Cortex of kidney (tissue), 1 donor: Measurements from ENCODE around the gene SART1.
"Not testable (repeated sequence)": the region's sequence is repeated elsewhere in the genome, so short reads cannot be mapped to it uniquely, and the experiment has no call there.

ENCODE experiments used
- DNase-seq: peaks from one replicate; lab custom pipeline; 2025; lab: John Stamatoyannopoulos, UW

The SART1 gene

DNA sequence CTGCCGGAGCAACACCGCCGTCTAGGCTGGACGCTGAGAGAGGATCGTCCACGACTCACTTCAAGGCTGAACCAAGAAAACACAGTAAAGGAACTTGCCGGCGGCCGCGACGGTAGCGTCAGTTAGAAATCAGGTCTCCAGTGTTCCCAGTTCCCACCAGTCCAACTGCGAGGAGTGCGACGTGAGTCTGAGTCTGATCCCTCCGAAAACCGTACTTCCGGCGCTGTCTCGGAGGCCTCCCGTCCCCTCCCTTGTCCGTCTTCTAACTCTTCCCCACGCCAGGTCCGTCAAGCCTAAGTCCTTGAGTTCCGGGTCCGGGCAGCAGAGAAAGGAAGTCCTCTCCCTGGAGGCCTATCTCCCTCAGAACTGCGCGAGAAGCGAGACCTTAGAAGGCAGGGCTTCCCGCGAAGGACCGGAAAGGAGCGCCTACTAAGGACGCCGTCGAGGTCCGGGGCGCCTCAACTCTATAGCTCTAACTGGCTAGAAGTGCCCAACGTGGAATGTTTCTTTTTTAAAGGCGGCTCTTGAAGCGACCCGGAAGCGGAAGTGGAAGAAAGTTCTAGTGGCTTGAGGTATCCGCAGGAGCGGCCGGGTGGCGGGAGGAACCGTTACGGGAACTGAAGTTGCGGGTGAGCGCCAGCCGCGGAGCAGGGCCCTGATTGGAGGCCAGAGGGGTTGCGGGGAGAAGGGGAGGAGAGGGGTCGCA is 40.6 kb downstream of the SART1 start, which contains the start of the genes BANF1 and EIF1AD:
TSS of gene BANF1 (plus strand) at position 562 of the 706 bp plus-strand sequence. CDS start 748 bp downstream, outside the sequence.
TSS of gene EIF1AD (minus strand) at position 216 of the 706 bp plus-strand sequence. CDS start 1,768 bp downstream, outside the sequence.
- no peak for DNase-seq

- DNase-seq = no peak
These were observed 41.2 kb downstream of the SART1 start for GRCh38 chr11:66002648-66003225.

GRCh38 chr11:66003291-66003690 is 41.8 kb downstream of the SART1 start:
- DNase-seq = no peak

DNA sequence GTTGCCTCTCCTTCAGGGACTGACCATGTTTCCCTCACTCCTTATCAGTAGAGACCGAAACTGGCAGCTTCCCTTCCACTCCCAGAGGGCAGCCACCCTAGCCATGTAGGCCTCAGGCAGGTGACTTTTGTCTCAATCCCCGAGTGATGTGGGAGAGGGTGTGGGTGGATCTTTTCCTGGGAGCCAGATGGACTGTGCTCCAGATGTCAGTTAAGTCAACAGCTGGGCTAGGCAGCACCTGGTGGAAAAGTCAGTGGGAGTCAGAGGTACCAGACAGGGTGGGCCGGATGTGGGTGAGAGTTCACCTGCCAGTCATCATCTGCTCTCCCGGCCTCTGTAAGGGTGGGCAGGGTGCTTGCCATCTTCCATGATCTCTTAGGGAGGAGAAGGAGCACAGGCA is 42.7 kb downstream of the SART1 start:
- no peak for DNase-seq

DNA sequence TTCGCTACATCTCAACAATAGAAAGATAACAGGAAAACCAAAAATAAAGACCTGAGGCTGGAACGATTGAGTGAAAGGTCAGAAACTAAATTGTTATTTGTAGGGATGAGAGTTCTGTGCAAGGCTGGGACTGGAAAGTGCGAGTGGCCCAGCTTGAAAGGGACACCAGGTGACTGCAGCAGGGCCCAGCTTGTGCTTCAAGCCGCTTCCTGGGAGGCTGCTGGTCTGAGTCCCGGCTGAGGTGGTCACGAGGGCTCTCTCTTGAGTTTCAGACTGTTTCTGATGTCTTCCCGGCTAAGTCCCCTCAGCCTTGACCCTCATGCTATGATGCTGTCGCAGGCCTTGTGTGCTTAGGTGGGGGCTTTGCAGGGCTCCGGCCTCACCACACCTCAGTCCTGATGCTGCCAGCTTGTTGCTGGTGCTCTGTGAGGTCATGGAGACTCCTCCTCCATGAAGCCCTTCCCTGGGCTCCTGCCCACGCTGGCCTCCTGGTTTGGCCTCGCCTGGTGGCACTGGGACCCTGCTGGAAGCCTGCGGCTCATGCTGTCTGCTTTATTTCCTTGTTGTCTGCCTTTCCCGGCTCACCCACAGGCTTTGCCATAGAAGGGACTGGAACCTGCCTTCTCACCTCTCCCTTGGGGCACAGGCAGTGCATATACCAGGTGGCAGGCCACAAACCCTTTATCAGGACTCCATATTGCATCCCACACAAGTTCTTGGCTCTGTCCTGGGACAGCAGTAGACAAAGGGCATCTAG is 44.8 kb downstream of the SART1 start:
- DNase-seq = no peak

- no peak for DNase-seq
These were observed 45.3 kb downstream of the SART1 start for GRCh38 chr11:66006891-66007176.

DNA sequence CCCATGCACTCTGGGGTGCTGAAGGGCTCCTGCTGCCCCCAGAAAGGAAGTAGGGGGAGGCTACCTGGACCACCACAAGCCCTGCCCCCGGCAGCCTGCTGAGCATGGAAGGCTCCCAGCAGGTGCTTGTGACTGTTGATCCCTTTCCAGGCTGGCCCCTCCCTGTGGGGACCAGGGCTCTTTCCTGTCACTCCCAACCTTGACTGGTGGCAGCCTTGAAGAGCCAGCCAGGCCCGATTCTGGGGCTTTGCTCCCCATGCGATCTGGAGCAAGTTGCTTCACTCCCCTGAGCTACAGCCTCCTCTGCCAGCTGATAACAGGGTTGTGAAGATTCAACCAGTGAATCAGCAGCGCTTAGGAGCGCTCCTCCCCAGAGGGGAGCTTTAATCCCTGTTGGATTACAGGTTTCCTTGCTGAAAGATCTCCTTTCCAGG is 45.7 kb downstream of the SART1 start:
- no peak for DNase-seq

DNA sequence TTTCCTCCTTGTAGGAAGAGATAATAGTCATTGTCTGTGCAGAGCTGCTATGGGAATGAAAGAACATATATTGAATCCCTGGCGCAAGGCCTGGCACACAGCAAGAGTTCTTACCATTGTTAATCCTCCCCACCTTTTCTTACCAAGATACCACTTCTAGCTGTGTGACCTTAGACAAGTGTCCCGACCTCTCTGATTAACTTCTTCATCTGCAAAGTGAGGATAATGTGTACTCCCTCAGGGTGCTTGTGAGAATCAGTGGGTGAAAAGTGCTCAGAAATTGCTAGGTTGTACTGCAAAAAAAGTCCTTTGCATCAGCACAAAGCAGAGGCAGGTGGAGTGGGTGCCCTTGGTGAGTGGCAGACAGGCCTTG is 46.5 kb downstream of the SART1 start:
- DNase-seq = no peak

DNA sequence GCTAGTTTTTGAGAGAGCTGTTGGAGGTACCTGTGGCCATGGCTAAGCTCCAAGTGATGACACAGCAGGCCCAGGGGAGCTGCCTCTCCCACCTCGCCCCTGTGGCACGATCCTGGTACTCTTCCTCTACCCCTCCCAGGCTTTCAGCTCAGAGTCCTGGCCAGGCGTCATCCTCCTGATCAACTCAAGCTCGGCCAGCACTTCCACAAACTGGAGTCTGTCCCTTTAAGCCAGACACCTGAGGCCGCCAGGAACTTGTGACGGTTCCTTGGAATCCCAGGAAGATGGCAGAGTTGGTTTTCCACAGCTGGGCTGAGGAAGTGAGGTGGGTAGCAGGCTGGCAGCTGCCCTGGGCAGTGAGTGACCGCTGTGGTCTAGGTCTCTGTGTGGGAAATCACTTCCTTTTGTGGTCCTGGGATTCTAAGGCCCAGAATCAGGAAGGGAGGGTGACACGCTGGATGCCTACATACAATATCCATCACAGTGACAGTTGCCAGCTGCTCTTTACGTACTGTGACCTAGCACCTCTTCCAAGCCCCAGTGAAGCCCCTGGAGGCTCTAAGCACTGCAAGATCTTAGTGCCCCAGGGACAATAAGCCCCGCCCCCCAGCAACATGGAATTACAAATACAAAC is 47.1 kb downstream of the SART1 start:
- DNase-seq = no peak

GRCh38 chr11:66010036-66010435 is 48.5 kb downstream of the SART1 start:
- not testable (repeated sequence) for DNase-seq

GRCh38 chr11:66011239-66011784 is 49.8 kb downstream of the SART1 start:
- no peak for DNase-seq

DNA sequence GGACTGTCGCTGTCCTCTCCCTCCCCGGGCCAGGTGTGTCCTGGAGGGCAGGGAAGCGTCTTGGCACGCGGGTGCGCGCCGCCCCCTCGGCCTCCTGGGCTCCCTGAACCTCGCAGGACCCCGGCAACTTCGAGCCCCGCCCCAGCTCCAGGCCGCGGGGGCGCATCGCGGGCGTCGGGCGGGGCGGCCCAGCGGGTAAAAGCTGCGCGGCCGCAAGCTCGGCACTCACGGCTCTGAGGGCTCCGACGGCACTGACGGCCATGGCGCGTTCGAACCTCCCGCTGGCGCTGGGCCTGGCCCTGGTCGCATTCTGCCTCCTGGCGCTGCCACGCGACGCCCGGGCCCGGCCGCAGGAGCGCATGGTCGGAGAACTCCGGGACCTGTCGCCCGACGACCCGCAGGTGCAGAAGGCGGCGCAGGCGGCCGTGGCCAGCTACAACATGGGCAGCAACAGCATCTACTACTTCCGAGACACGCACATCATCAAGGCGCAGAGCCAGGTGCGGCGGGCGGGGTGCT is 50.3 kb downstream of the SART1 start, which contains the start of gene CST6:
TSS of gene CST6 (plus strand) at position 224 of the 519 bp plus-strand sequence. CDS start at position 261, 37 bp downstream.
- no peak for DNase-seq

- DNase-seq = no peak
These were observed 50.9 kb downstream of the SART1 start for GRCh38 chr11:66012371-66012945.

DNA sequence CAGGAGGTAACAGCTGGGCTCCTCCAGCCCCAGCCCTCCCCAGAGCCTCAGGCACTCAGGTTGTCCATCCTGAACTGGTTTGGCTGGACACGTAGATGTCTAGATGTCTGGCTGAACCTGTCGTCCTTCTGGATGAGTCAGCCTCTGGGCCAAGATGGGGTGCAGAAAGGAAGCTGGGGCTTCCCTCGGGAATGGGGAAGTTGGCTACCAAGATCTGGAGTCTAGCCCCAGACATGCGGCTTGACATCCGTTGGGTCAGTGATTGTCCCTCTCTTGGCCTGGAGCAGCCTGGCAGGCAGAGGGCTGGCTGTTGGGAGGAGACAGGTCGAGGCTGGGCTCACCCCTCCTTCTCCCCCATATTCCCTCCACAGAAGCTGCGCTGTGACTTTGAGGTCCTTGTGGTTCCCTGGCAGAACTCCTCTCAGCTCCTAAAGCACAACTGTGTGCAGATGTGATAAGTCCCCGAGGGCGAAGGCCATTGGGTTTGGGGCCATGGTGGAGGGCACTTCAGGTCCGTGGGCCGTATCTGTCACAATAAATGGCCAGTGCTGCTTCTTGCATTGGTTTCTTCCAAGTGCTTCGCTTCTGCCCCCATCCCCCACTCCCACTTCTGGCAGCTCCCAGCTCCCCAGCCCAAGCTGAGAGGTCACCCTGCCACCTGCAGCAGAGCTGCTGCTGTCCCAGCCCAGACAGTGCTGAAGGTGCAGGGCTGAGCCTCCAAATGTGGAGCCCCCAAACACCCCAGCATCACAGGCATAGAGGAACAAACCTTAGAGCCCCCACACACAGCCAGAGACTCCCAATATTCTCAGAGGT is 51.6 kb downstream of the SART1 start:
- DNase-seq = no peak

DNA sequence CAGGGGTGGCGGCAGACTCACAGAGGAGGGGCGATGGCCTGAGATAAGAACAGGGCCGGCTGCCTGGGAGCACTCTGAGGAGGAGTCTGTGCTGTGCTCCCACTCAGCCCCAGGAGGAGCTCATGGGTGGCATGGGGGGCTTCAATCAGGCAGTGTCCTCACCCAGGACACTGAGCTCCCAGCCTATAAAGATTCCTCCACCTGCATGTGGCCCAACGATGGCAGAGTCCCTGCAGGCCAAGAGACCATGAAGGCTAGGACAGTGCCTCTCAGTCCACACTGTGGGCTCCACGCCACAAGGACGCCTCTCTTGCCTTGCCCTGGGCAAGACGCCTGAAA is 52.2 kb downstream of the SART1 start:
- no peak for DNase-seq

GRCh38 chr11:66014804-66015453 is 53.4 kb downstream of the SART1 start:
- DNase-seq = no peak

GRCh38 chr11:66015454-66015881 is 53.9 kb downstream of the SART1 start:
- no peak for DNase-seq

- DNase-seq = no peak
These were observed 54.6 kb downstream of the SART1 start for GRCh38 chr11:66015936-66016792.

- no peak for DNase-seq
These were observed 55.3 kb downstream of the SART1 start for GRCh38 chr11:66016793-66017177.
